NK-92 treated with Interleukin-12 subunit alpha and Interleukin-12 subunit beta, amount 100 ng/mL, for 24 hours (cell line): ENCODE measurements around the gene GTSE1.

Source experiments
- DNase-seq: peaks from one replicate; lab custom pipeline; 2025; lab: John Stamatoyannopoulos, UW

Gene GTSE1

DNA sequence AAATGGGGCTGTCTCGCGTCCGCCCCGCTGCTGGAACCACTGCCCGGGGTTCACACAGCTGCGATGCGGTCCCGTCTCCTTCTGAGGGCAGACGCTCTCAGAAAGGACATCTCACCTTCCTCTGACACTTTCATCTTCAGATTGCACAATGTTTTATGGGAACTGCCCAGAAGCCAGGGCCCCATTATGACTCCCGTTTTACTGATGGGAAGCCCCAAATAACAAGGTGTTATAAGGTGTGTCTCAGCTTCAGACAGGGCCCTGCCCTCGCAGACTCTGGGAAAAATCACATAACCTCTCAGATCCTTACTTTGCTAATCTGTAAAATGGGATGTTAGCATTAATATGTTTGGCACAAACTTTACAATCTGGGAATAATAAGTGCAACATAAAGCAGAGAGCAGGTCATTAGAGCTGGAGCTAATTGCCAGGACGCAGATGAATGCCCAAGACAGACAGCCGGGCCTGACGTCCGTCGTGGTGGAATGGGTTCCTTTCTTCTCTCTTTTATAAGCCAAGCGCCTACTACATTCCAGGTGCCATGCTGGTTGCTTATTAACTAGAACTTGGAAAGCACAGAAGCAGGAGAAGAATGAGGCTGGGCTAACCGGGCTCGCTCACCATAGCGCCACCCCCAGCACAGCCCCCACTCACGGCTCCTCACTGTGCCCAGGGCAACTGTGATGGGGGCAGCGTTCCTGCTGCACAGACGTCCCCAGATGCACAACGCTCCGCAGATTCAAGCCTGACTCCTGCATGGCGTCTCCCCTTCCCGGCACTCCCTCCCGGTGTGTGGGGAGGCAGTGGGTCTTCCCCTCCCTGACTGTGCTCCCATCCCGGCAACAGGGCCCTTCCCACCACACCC lies 82.6 kb downstream of the GTSE1 start:
- DNase-seq, result no peak

DNA sequence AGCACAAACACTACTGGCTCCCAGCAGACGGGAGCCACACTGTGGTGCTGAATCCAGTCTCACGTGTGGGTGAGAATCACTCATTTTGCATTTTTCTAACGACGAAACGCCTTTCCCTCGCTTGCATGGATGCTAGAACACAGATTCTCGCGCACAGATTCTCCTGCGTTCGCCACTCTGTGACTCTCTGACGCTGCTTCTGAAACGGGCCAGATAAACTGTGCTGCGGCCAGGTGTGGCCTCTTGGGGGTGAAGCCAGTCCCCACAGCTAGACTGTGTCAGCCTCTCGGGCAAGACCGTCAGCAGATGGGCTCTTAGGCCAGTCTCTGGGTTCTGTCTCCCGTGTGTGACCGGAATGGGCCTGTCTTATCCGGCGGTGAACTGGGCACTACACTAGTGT lies 83.4 kb downstream of the GTSE1 start:
- no peak for DNase-seq
